K562 (cell line): Measurements from ENCODE around the gene WDR17. TPM values are rescaled to one million over a fixed set of nuclear protein-coding genes. Genes with fewer than 3 reads are reported as not detected.

Experiments
- CEBPG ChIP-seq, 3 experiments: fragments of 200-800 bp in 1 of 3; sonication (Bioruptor generic) in 1 of 3; sonication (generic) in 1 of 3; formaldehyde crosslinking in 1 of 3; IDR thresholded peaks in 2 of 3; conservative IDR thresholded peaks in 1 of 3; 2 replicates each; pipeline versions ENCODE4 v1.6.1 to v1.8.0; 2016 to 2022; ENCODE audit warnings: missing compliant biosample characterization in 2 of 3, missing genetic modification characterization in 2 of 3, mild to moderate bottlenecking in 1 of 3, missing genetic modification reagents in 1 of 3
- DMBX1 ChIP-seq: fragments of 250-450 bp; sonication (Bioruptor Pico); IDR thresholded peaks from 2 replicates; pipeline ENCODE4 v1.8.0; 2022; ENCODE audit warnings: inconsistent platforms, mild to moderate bottlenecking, moderate library complexity, borderline replicate concordance
- KHSRP ChIP-seq: fragments of 450-650 bp; IDR thresholded peaks from 2 replicates; pipeline ENCODE4 v1.6.1; 2017
- YY1 ChIP-seq, 3 experiments: IDR thresholded peaks; 2 replicates each; pipeline ENCODE4 v1.6.1; 2011; ENCODE audit warnings: low read length in 2 of 3, mild to moderate bottlenecking in 2 of 3, moderate library complexity in 2 of 3, borderline replicate concordance in 1 of 3, control low read depth in 1 of 3, low read depth in 1 of 3; ENCODE audit not compliant: insufficient read depth in 3 of 3, insufficient replicate concordance in 2 of 3, control insufficient read depth in 1 of 3, insufficient read length in 1 of 3; ENCODE audit errors: extremely low read depth in 1 of 3
- ZNF143 ChIP-seq: sonication (generic); formaldehyde crosslinking; IDR thresholded peaks from 2 replicates; pipeline ENCODE4 v1.9.0; 2022; ENCODE audit warnings: mild to moderate bottlenecking, missing genetic modification reagents
- ZNF407 ChIP-seq: fragments of 450-650 bp; IDR thresholded peaks from 2 replicates; pipeline ENCODE4 v1.6.1; 2016; ENCODE audit warnings: low read depth
- polyA plus RNA-seq, 8 experiments: library from polyadenylated mRNA; depleted of rRNA in 4 of 8; stranded (reverse) in 5 of 8; unstranded in 3 of 8; fragments of >200 nt; fragmentation: Nextera tagmentation in 2 of 8; fragmentation: Illumina TruSeq in 1 of 8; extraction: Ambion mirVana in 2 of 8; extraction: Trizol in 1 of 8; gene quantifications; 2 replicates each; pipeline versions ENCODE4 v1.2.1 to v1.2.3, GENCODE V29; 2011 to 2014; ENCODE audit warnings: inconsistent platforms in 1 of 8, missing spikeins in 1 of 8
- total RNA-seq, 7 experiments: library from RNA; depleted of rRNA in 6 of 7; stranded (reverse); fragments of >200 nt in 6 of 7; fragmentation: Illumina TruSeq in 2 of 7; extraction: Trizol in 2 of 7; gene quantifications; 2 replicates each; pipeline versions ENCODE4 v1.2.1 to v1.2.3, GENCODE V29; 2011 to 2021; ENCODE audit warnings: low replicate concordance in 1 of 7

Gene WDR17
- total and polyA plus RNA-seq, 9 of the 15 experiments (the other 6 are each of a cell fraction or from before 2014, with no cell fraction given) = 0.04 to 0.07 TPM; not detected in 7

GRCh38 chr4:176191974-176192373 is 126.3 kb downstream of the WDR17 start (continued):
- TF ChIP-seq ZNF407 = no peak
- TF ChIP-seq KHSRP = no peak
- no peak for TF ChIP-seq CEBPG (CRISPR knock-in tag; IDR thresholded peaks at IDR 0.05)
- TF ChIP-seq CEBPG (tag; conservative IDR thresholded peaks at IDR 0.05 in 1 of 2, IDR thresholded peaks at IDR 0.05 in 1 of 2) = no peak
- TF ChIP-seq DMBX1 (CRISPR knock-in tag) = no peak
- TF ChIP-seq ZNF143 (CRISPR knock-in tag) = no peak
- no peak for TF ChIP-seq YY1 (IDR thresholded peaks at IDR 0.05; ENCODE audit: borderline replicate concordance in 1 of 3, control insufficient read depth in 1 of 3, extremely low read depth in 1 of 3, insufficient read depth in 3 of 3, insufficient read length in 1 of 3, insufficient replicate concordance in 2 of 3, low read depth in 1 of 3, low read length in 2 of 3)
